ENCODE measurements around the gene MTAP. TPM values are rescaled to one million over a fixed set of nuclear protein-coding genes. Genes with fewer than 3 reads are reported as not detected.

Gene MTAP
- total and polyA plus RNA-seq, 2 of the 13 experiments (the other 11 are each of a cell fraction or from before 2014, with no cell fraction given) = 16.7 to 51.2 TPM

DNA sequence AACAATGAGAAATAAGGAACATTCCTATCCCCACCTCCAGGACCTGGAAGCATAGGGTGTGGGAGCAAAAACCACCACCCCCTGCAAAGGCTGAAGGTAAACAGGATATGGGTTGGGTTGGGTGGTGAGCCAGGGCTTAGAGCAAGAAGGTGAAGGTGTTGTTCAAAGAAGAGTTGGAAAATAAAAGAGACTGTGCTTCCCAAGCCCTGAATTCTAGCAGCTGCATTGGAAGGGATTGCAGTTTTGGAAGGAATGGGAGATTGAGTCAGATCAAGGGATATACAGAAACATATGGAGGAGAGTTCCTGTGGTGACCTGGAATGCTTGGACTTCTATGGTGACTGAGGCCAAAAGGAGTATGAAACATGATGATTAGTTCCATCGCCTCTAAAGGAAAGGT, 24.7 kb upstream of the MTAP start:
- no peaks in the 10 kb centered on the region for H3K9me3 ChIP-seq (ENCODE audit: low read length)
- DNase-seq (ENCODE audit: low spot score) = no peak
- CTCF ChIA-PET (ENCODE audit: low intra/inter-chr PET ratio, low total read pairs) = no interaction called here
- H3K4me3 ChIP-seq (replicated peaks in 1 of 3; ENCODE audit: insufficient read depth in 1 of 3, low read depth in 2 of 3, low read length in 3 of 3) = no peak overlapping the region
- FAIRE-seq = no peak
- TF ChIP-seq MAFK (conservative IDR thresholded peaks at IDR 0.05 in 1 of 2, IDR thresholded peaks at IDR 0.05 in 1 of 2; ENCODE audit: low read length in 2 of 2) (no peak), KLF9 (CRISPR knock-in tag; IDR thresholded peaks at IDR 0.05; ENCODE audit: low read depth) (no peak), ZNF746 (CRISPR knock-in tag; IDR thresholded peaks at IDR 0.05) (no peak), MZF1 (CRISPR knock-in tag; IDR thresholded peaks at IDR 0.05; ENCODE audit: borderline replicate concordance) (no peak), NRL (CRISPR knock-in tag; IDR thresholded peaks at IDR 0.05; ENCODE audit: borderline replicate concordance) (no peak), ZNF772 (CRISPR knock-in tag; IDR thresholded peaks at IDR 0.05) (no peak), FOSL1 (CRISPR knock-in tag; IDR thresholded peaks at IDR 0.05; ENCODE audit: borderline replicate concordance) (no peak), SALL2 (CRISPR knock-in tag; IDR thresholded peaks at IDR 0.05) (no peak), ZNF616 (CRISPR knock-in tag; IDR thresholded peaks at IDR 0.05; ENCODE audit: low read depth) (no peak), RARA (CRISPR knock-in tag; IDR thresholded peaks at IDR 0.05) (no peak), ZNF615 (CRISPR knock-in tag; IDR thresholded peaks at IDR 0.05; ENCODE audit: borderline replicate concordance) (no peak), KAT2B (IDR thresholded peaks at IDR 0.05; ENCODE audit: borderline replicate concordance, low read depth, low read length) (no peak), SIX4 (CRISPR knock-in tag; IDR thresholded peaks at IDR 0.05) (no peak), RBM39 (IDR thresholded peaks at IDR 0.05; ENCODE audit: low read depth, low read length, poor library complexity, severe bottlenecking) (no peak)
- TF ChIP-seq, protein P1, sequence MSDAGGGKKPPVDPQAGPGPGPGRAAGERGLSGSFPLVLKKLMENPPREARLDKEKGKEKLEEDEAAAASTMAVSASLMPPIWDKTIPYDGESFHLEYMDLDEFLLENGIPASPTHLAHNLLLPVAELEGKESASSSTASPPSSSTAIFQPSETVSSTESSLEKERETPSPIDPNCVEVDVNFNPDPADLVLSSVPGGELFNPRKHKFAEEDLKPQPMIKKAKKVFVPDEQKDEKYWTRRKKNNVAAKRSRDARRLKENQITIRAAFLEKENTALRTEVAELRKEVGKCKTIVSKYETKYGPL (CRISPR knock-in tag; IDR thresholded peaks at IDR 0.05) = no peak
- in situ Hi-C loops (cut with HindIII; ENCODE audit: extremely low pct_ligation_motif_present, low pct_unique_long_range_greater_than_20kb) = loop anchor here (25.0 kb wide), 1 partner anchor 590 kb away; the partner anchor contains the start of gene IFNA4
- no peaks in the 10 kb centered on the region for H3K27me3 ChIP-seq (ENCODE audit: control insufficient read depth in 1 of 2, insufficient read depth in 2 of 2, low read length in 2 of 2)
- BruUV-seq (replicated peaks) = no TSS peak
- POLR2A ChIA-PET = no interaction called here
- H3K9ac ChIP-seq (ENCODE audit: insufficient read depth, low read depth, low read length) = no peak overlapping the region
- H3K4me2 ChIP-seq (ENCODE audit: low read depth, low read length) = no peak overlapping the region
- H4K20me1 ChIP-seq (ENCODE audit: insufficient read depth, low read length) = no peaks in the 10 kb centered on the region
- no peak for ATAC-seq
- WGBS (ENCODE audit: low lambda C conversion rate) = 4% methylated on average over 1 of the region's 1 CpG
- intact Hi-C loops (cut with micrococcal nuclease; ENCODE audit: unreplicated experiment) = no loop called here
- no peaks in the 10 kb centered on the region for H3K36me3 ChIP-seq (replicated peaks in 1 of 2; ENCODE audit: control insufficient read depth in 1 of 2, insufficient read depth in 2 of 2, low read length in 2 of 2)
- no peak overlapping the region for H3K27ac ChIP-seq (ENCODE audit: extremely low read length, insufficient read depth, low read length)
- H2AFZ ChIP-seq (ENCODE audit: low read length) = no peak overlapping the region
- H3K79me2 ChIP-seq (ENCODE audit: insufficient read depth, low read length) = no peaks in the 10 kb centered on the region
- H3K4me1 ChIP-seq (ENCODE audit: insufficient read depth, low read length) = no peaks in the 10 kb centered on the region
